ENCODE measurements around the gene RRP15. TPM values are rescaled to one million over a fixed set of nuclear protein-coding genes. Genes with fewer than 3 reads are reported as not detected.

The RRP15 gene
- total and polyA plus RNA-seq, 2 donors from 2014 or later = 5.9 to 21.4 TPM

DNA sequence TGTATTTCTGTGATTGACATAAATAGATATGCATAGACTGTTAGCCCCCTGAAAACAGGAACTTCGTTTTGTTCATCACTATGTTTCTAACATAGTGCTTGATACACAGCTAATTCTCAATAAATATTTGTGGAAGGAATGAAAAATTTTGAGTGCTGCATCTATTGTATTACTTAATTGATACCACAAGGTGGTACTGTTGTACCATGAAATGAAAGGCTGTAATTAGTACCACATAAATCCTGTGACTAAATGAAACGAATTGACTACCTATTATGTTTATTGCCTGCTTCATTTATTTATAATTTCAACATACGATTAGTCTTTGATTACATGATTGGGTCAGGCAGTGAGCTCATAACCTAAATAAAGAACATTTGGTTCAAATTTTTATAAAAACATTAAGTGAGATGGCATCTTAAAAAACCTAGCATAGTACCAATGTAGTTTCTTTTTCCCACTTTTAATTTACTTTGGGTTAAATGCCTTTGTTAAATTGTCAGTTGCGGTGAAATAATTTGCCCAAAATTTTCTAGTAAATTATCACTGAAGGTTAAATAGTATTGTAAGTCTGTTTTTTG lies 45.0 kb downstream of the RRP15 start:
- intact Hi-C loops (cut with DNase I) = no loop called here
- Histone ChIP-seq H3K4me3 (ENCODE audit: low read length in 3 of 3) (no peak overlapping the region), H3K27ac (ENCODE audit: low read depth in 2 of 2, low read length in 2 of 2) (no peak overlapping the region), H3K36me3 (ENCODE audit: control insufficient read depth in 2 of 3, insufficient read depth in 3 of 3, low read length in 3 of 3) (no peaks in the 10 kb centered on the region), H3K9ac (ENCODE audit: low read length in 3 of 3) (no peak overlapping the region), H3K9me3 (ENCODE audit: control insufficient read depth in 2 of 3, insufficient read depth in 1 of 3, low read length in 3 of 3) (no peaks in the 10 kb centered on the region), H3K27me3 (ENCODE audit: control insufficient read depth, insufficient read depth, low read length) (no peaks in the 10 kb centered on the region), H3K4me1 (ENCODE audit: control insufficient read depth in 2 of 3, insufficient read depth in 2 of 3, low read depth in 1 of 3, low read length in 3 of 3) (no peaks in the 10 kb centered on the region)
- DNase-seq = peak in 2 of 5 donors; percentile 32 to 53
- TF ChIP-seq, protein P1, sequence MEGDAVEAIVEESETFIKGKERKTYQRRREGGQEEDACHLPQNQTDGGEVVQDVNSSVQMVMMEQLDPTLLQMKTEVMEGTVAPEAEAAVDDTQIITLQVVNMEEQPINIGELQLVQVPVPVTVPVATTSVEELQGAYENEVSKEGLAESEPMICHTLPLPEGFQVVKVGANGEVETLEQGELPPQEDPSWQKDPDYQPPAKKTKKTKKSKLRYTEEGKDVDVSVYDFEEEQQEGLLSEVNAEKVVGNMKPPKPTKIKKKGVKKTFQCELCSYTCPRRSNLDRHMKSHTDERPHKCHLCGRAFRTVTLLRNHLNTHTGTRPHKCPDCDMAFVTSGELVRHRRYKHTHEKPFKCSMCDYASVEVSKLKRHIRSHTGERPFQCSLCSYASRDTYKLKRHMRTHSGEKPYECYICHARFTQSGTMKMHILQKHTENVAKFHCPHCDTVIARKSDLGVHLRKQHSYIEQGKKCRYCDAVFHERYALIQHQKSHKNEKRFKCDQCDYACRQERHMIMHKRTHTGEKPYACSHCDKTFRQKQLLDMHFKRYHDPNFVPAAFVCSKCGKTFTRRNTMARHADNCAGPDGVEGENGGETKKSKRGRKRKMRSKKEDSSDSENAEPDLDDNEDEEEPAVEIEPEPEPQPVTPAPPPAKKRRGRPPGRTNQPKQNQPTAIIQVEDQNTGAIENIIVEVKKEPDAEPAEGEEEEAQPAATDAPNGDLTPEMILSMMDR (IDR thresholded peaks at IDR 0.05; ENCODE audit: borderline replicate concordance, extremely low read depth, insufficient read depth) = peak; percentile 60
- FAIRE-seq = peak; percentile 98

DNA sequence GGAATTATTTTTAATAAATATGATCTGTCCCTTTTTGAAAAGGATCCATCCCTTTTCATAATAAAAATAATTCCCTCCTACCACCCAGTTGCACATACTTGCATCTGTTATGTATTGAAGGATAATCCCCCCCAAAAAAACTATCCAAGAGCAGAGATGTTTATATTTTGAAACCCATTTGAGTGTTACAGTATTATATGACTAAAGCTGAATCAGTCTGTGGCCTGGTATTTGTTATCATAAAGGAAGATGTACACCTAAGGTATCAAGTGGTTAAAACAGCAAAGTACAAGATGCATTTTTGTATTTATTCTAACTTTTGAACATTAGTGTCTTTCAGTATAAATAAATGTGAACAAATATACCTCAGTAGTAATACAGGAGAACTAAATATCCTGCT lies 47.3 kb downstream of the RRP15 start:
- TF ChIP-seq, protein P1 (IDR thresholded peaks at IDR 0.05; ENCODE audit: borderline replicate concordance, extremely low read depth, insufficient read depth) = no peak
- FAIRE-seq (no peak), DNase-seq (no peak)
- no peaks in the 10 kb centered on the region for H3K27me3 ChIP-seq (ENCODE audit: control insufficient read depth, insufficient read depth, low read length)
- H3K27ac ChIP-seq (ENCODE audit: low read depth in 2 of 2, low read length in 2 of 2) = no peak overlapping the region
- intact Hi-C loops (cut with DNase I) = no loop called here
- H3K4me1 ChIP-seq (ENCODE audit: control insufficient read depth in 2 of 3, insufficient read depth in 2 of 3, low read depth in 1 of 3, low read length in 3 of 3) = no peaks in the 10 kb centered on the region
- no peak overlapping the region for H3K9ac ChIP-seq (ENCODE audit: low read length in 3 of 3)
- H3K9me3 ChIP-seq (ENCODE audit: control insufficient read depth in 2 of 3, insufficient read depth in 1 of 3, low read length in 3 of 3) = no peaks in the 10 kb centered on the region
- no peak overlapping the region for H3K4me3 ChIP-seq (ENCODE audit: low read length in 3 of 3)
- no peaks in the 10 kb centered on the region for H3K36me3 ChIP-seq (ENCODE audit: control insufficient read depth in 2 of 3, insufficient read depth in 3 of 3, low read length in 3 of 3)

DNA sequence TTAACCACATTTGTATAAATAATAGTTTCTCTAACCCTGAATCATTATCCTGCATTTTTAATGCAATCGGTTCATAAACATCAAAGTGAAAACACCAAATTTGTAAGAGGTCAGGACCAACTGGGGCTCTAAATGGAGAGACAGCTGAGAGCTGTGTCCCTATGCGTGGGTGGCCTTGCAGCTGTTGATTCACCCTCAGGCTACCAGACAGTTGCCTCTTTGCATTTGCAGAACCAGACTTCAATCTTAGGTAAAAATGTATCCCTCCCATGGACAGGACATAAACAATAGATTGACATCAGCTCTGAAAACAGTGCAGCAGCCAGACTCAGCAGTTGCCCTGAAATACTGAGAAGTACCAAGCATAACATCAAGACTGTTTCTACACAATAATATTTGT lies 51.2 kb downstream of the RRP15 start:
- Histone ChIP-seq H3K27ac (ENCODE audit: low read depth in 2 of 2, low read length in 2 of 2) (no peak overlapping the region), H3K9ac (ENCODE audit: low read length in 3 of 3) (no peak overlapping the region), H3K27me3 (ENCODE audit: control insufficient read depth, insufficient read depth, low read length) (no peaks in the 10 kb centered on the region), H3K4me1 (ENCODE audit: control insufficient read depth in 2 of 3, insufficient read depth in 2 of 3, low read depth in 1 of 3, low read length in 3 of 3) (no peaks in the 10 kb centered on the region), H3K4me3 (ENCODE audit: low read length in 3 of 3) (no peak overlapping the region), H3K36me3 (ENCODE audit: control insufficient read depth in 2 of 3, insufficient read depth in 3 of 3, low read length in 3 of 3) (no peaks in the 10 kb centered on the region), H3K9me3 (ENCODE audit: control insufficient read depth in 2 of 3, insufficient read depth in 1 of 3, low read length in 3 of 3) (no peaks in the 10 kb centered on the region)
- TF ChIP-seq, protein P1 (IDR thresholded peaks at IDR 0.05; ENCODE audit: borderline replicate concordance, extremely low read depth, insufficient read depth) = no peak
- DNase-seq (no peak), FAIRE-seq (no peak)
- intact Hi-C loops (cut with DNase I) = no loop called here
